Stimulated activated memory B cell treated with anti-CD40 and anti-IgM and Interleukin-4, amounts not matched to agents 10 μg/mL and 1 μg/mL and 100 μg/mL, for 72 hours (primary cell): ENCODE data around the gene COG8.
"Not testable (repeated sequence)": the region's sequence is repeated elsewhere in the genome, so short reads cannot be mapped to it uniquely, and the experiment has no call there.

ENCODE experiments used
- ATAC-seq: fragments of 150-1000 bp; cut with Tn5 transposase; 2 replicates; pipeline ENCODE4 v1.10.0; 2021
- H3K27ac Mint-ChIP-seq: one replicate; pipeline ENCODE4 v1.8.0; 2022; ENCODE audit warnings: mild to moderate bottlenecking, mixed read lengths
- H3K27me3 Mint-ChIP-seq: one replicate; pipeline ENCODE4 v1.8.0; 2022; ENCODE audit warnings: mixed read lengths
- H3K36me3 Mint-ChIP-seq: one replicate; pipeline ENCODE4 v1.8.0; 2022; ENCODE audit warnings: mixed read lengths
- H3K4me1 Mint-ChIP-seq: one replicate; pipeline ENCODE4 v1.8.0; 2022; ENCODE audit warnings: mixed read lengths
- H3K4me3 Mint-ChIP-seq: one replicate; pipeline ENCODE4 v1.8.0; 2022; ENCODE audit warnings: mild to moderate bottlenecking, moderate library complexity, mixed read lengths
- H3K9me3 Mint-ChIP-seq: one replicate; pipeline ENCODE4 v1.8.0; 2022; ENCODE audit warnings: mixed read lengths

The COG8 gene

GRCh38 chr16:69316595-69317034 is 22.7 kb downstream of the COG8 start:
- Mint-ChIP-seq H3K9me3 (no peaks in the 10 kb centered on the region), H3K27ac (no peak overlapping the region), H3K27me3 (no peaks in the 10 kb centered on the region), H3K4me1 (peaks cover 36% of the 10 kb centered on the region), H3K36me3 (peaks cover 36% of the 10 kb centered on the region), H3K4me3 (no peak overlapping the region)
- ATAC-seq, result no peak

DNA sequence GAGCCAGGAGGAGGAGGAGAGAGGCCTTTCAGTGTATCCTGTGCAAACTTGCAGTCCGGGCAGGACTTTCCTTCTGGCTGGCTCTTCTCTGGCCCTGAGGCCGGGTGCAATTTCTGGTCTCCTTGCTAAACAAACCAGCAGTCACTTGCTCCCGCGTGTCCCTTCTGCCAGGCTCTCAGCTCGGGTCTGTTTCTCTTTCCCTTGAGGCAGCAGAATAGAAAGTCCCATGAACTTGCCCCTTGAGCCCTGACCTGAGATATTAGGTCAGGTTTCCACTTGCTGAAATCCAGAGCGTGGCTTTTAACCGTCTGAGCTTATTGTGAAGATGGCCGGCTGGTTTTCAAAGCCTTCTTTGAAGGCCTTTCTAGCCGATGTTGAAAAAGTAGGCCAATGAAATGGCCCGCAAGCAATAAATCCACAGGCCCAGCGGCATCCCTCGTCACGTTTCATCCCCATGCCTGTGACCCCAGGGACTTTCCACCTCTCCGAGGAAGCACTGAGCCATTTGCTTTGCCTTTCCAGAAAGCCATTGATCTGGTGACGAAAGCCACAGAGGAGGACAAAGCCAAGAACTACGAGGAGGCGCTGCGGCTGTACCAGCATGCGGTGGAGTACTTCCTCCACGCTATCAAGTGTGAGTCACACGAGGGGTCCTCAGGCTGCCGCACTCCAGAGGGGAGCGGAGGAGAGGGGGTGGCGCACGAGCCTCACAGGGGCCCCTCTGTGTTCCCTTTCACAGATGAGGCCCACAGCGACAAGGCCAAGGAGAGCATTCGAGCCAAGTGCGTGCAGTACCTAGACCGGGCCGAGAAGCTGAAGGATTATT is 23.7 kb downstream of the COG8 start:
- Mint-ChIP-seq H3K36me3 (peaks cover 28% of the 10 kb centered on the region), H3K27me3 (no peaks in the 10 kb centered on the region), H3K4me1 (peaks cover 34% of the 10 kb centered on the region), H3K27ac (no peak overlapping the region), H3K9me3 (no peaks in the 10 kb centered on the region), H3K4me3 (no peak overlapping the region)
- ATAC-seq, result no peak

- Mint-ChIP-seq H3K27ac (no peak overlapping the region), H3K36me3 (peaks cover 24% of the 10 kb centered on the region), H3K4me1 (peaks cover 34% of the 10 kb centered on the region), H3K27me3 (no peaks in the 10 kb centered on the region), H3K4me3 (no peak overlapping the region), H3K9me3 (no peaks in the 10 kb centered on the region)
- no peak for ATAC-seq
These were observed 24.8 kb downstream of the COG8 start for GRCh38 chr16:69314534-69314933.

- no peak overlapping the region for H3K27ac Mint-ChIP-seq
These were observed 25.9 kb downstream of the COG8 start for GRCh38 chr16:69313469-69313868.

DNA sequence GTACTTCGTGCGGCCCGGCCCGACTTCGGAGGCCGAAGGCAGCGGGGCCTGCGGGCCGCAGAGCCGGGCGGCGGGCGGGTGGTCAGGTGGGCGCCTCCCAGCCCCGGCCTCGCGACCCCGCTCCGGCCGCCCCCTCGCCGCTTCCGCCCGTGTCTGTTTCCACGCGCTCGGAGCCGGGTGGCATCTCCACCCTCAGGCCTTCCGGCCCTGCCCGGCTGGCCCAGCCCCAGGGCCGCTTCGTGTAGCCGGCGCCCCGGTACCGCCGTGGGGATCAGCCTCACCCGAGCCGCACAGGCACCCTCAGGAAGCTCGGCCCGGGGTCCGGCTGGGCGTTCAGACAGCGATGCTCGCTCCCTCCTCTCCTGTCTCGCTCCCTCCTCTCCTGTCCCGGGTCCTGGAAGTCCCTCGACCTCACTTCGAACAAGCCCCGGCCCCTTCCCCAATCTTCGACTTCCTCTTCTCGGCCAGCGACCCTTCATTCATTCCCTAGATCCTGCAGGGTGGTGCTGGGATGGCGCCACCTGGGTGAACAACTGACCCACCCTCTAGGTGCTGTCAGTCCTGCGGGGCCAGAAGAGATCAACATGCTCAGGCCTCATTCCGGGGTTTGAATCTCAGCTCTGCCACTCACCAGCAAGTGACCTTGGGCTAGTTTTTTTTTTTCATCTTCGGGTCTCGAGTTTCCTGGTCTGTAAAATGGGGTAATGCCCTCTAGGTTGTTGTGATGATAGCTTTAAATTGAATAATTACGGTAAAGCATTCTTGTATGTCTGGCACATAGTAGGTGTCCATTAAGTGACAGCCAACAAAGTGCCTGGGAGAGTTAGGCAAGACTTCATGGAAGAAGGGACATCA is 27.6 kb downstream of the COG8 start:
- peak; percentile 79 for ATAC-seq
- H3K4me1 Mint-ChIP-seq, result peaks cover 34% of the 10 kb centered on the region
- peak overlapping the region; percentile 97 for H3K4me3 Mint-ChIP-seq
- H3K36me3 Mint-ChIP-seq, result peaks cover 17% of the 10 kb centered on the region
- no peaks in the 10 kb centered on the region for H3K9me3 Mint-ChIP-seq
- H3K27ac Mint-ChIP-seq, result peak overlapping the region; percentile 92
- no peaks in the 10 kb centered on the region for H3K27me3 Mint-ChIP-seq

More at GRCh38 chr16:69313469-69313868, 25.9 kb downstream of the COG8 start:
- Mint-ChIP-seq H3K4me1 (peaks cover 34% of the 10 kb centered on the region), H3K4me3 (peak overlapping the region; percentile 22), H3K9me3 (no peaks in the 10 kb centered on the region), H3K27me3 (no peaks in the 10 kb centered on the region), H3K36me3 (peaks cover 21% of the 10 kb centered on the region)
- ATAC-seq, result no peak

- Mint-ChIP-seq H3K27me3 (no peaks in the 10 kb centered on the region), H3K4me1 (peaks cover 30% of the 10 kb centered on the region), H3K4me3 (peak within 1 kb of the TSS; percentile 97), H3K27ac (peak within 1 kb of the TSS; percentile 92), H3K36me3 (peaks cover 8% of the 10 kb centered on the region), H3K9me3 (no peaks in the 10 kb centered on the region)
- ATAC-seq, result peak; percentile 99
These were observed 28.5 kb downstream of the COG8 start, which contains the start of gene VPS4A for GRCh38 chr16:69310653-69311532. Gene VPS4A, plus strand, starts transcription at chr16:69311350. Its CDS starts 162 bp downstream, at chr16:69311512.

DNA sequence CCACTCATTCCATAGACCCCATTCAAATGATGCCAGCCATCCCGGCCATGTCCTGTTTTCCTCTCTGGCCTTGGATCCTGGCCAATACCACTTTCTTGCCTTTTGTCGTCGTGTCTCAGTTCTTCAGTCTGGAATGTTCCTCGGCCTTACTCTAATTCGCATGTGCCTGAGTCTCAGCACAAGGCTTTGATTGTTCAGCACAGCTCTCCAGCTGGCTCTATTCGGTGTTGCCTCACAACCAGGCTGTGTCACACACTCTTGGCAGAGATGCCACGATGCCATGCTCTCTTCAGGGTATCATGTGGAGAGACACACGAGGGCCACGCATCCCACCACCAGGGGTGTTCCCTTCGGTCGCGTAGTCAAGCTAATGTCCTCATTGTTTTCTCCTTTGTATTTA is 30.0 kb downstream of the COG8 start:
- H3K4me3 Mint-ChIP-seq, result no peak overlapping the region

DNA sequence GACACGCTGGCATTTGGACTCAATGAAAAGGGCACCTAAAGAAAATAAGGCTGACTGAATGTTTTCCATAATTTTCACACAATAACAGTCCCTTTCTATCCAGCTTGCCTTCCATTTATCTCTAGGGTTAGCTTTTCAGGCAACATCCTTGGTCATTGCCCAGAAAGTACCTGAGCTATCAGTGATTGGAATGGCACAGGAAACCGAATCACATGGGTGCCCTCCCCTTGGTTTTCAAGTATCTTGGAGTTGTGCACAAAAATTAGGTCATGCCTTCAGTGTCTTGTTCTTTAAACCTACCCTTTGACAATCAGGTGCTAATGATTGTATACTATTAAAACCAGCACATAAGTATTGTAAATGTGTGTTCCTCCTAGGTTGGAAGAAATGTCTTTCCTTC is 31.5 kb downstream of the COG8 start:
- H3K4me3 Mint-ChIP-seq, result no peak overlapping the region
- no peak for ATAC-seq
- no peaks in the 10 kb centered on the region for H3K27me3 Mint-ChIP-seq
- no peaks in the 10 kb centered on the region for H3K9me3 Mint-ChIP-seq
- H3K4me1 Mint-ChIP-seq, result peaks cover 10% of the 10 kb centered on the region
- H3K36me3 Mint-ChIP-seq, result no peaks in the 10 kb centered on the region
- H3K27ac Mint-ChIP-seq, result no peak overlapping the region

More for the DNA sequence above, 30.0 kb downstream of the COG8 start:
- Mint-ChIP-seq H3K27me3 (no peaks in the 10 kb centered on the region), H3K4me1 (peaks cover 24% of the 10 kb centered on the region), H3K9me3 (no peaks in the 10 kb centered on the region), H3K27ac (no peak overlapping the region), H3K36me3 (peaks cover under 1% of the 10 kb centered on the region)
- ATAC-seq, result no peak

DNA sequence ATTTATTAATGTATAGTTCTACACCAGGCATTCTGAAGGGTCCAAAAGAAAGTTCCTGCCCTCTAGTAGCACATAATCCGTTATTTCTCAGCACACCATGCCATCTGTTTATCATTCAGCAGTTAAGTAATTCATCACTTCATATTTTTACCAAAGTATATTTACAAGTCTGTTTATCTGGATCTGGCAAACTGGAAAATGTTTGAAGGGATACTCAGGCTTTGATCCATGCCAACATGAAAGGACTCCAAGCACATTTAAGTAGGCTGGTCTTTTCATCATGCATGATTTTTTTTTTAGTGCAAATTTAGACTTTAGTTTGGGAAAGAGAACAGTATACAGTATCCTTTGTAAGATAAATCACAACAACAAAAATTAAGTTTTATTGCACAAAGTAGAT is 32.3 kb downstream of the COG8 start:
- ATAC-seq, result no peak
- no peak overlapping the region for H3K4me3 Mint-ChIP-seq
- no peaks in the 10 kb centered on the region for H3K27me3 Mint-ChIP-seq
- H3K9me3 Mint-ChIP-seq, result no peaks in the 10 kb centered on the region
- no peaks in the 10 kb centered on the region for H3K36me3 Mint-ChIP-seq
- H3K4me1 Mint-ChIP-seq, result peaks cover 6% of the 10 kb centered on the region
- H3K27ac Mint-ChIP-seq, result no peak overlapping the region

GRCh38 chr16:69306031-69306430 is 33.3 kb downstream of the COG8 start:
- Mint-ChIP-seq H3K27me3 (no peaks in the 10 kb centered on the region), H3K4me3 (no peak overlapping the region), H3K36me3 (peaks cover 4% of the 10 kb centered on the region), H3K27ac (no peak overlapping the region), H3K9me3 (no peaks in the 10 kb centered on the region), H3K4me1 (no peaks in the 10 kb centered on the region)
- ATAC-seq, result no peak

- Mint-ChIP-seq H3K27me3 (no peaks in the 10 kb centered on the region), H3K27ac (no peak overlapping the region), H3K4me3 (no peak overlapping the region), H3K9me3 (no peaks in the 10 kb centered on the region), H3K4me1 (no peaks in the 10 kb centered on the region), H3K36me3 (peaks cover 11% of the 10 kb centered on the region)
- no peak for ATAC-seq
These were observed 37.1 kb downstream of the COG8 start for GRCh38 chr16:69302301-69302700.

DNA sequence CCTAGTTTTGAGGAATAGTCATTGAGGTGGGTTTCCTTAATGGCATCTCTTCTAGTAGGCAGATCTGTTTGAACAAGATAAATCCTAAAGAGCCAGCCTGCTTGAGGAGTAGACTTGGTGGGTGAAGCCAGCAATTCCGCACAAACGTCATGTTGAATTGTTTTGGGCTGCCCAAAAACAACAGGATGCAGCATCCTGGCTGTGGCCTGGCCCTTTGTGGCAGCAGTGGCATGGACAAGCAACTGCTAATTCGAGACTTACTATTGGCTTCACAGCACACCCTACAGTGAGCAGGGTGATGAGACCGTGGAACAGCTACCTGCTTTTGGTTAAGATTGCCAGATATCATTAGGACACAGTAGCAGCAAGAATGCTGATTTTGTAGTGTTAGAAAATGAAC is 37.5 kb downstream of the COG8 start:
- no peak for ATAC-seq
- Mint-ChIP-seq H3K4me3 (no peak overlapping the region), H3K36me3 (peaks cover 11% of the 10 kb centered on the region), H3K4me1 (no peaks in the 10 kb centered on the region), H3K27ac (no peak overlapping the region), H3K27me3 (no peaks in the 10 kb centered on the region), H3K9me3 (no peaks in the 10 kb centered on the region)

DNA sequence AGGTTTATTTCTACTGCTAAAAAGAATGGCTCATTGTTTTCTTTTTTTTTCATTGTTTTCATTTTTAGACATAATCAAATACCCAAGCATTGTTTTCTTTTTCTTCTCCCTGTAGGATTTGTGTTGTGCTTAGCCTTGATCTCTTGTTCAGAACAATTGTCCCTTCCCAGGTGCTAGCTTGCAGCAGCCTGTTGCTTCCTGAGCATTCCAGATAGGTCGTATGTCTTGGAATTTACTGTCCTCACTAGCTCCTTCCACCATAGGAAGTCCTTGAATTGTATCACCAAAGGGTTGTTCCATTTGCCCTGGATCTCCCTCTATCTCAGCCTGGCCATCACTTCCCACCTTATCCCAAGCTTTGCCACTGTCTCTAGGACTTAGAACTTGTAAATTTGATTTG is 38.2 kb downstream of the COG8 start:
- ATAC-seq, result no peak
- H3K27ac Mint-ChIP-seq, result no peak overlapping the region
- no peaks in the 10 kb centered on the region for H3K4me1 Mint-ChIP-seq
- no peaks in the 10 kb centered on the region for H3K9me3 Mint-ChIP-seq
- no peak overlapping the region for H3K4me3 Mint-ChIP-seq
- no peaks in the 10 kb centered on the region for H3K27me3 Mint-ChIP-seq
- H3K36me3 Mint-ChIP-seq, result peaks cover 11% of the 10 kb centered on the region

DNA sequence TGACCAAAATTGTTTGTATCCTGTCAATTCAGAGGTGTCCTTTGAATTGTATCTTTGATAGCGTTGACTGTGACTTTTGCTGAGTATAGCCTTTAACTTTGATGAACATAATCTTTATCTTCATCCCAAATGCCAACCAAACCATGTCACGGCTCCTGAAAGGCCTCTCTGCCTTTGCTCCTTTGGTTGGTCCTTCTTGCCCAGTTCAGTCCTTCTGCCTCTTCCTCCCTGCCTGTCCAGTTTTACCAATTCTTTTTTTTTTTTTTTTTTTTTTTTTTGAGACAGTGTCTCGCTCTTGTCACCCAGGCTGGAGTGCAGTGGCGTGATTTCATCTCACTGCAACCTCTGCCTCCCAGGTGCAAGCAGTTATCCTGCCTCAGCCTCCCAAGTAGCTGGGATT is 41.1 kb downstream of the COG8 start:
- Mint-ChIP-seq H3K27ac (no peak overlapping the region), H3K9me3 (no peaks in the 10 kb centered on the region)

DNA sequence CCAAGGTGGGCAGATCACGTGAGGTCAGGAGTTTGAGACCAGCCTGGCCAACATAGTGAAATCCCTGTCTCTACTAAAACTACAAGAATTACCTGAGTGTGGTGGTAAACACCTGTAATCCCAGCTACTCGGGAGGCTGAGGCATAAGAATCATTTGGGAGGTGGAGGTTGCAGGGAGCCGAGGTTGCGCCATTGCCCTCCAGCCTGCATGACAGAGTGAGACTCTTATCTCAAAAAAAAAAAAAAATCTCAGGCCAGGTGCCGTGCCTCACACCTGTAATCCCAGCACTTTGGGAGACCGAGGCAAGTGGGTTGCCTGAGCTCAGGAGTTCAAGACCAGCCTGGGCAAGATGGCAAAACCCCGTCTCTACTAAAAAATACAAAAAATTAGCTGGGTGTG is 42.6 kb downstream of the COG8 start:
- H3K4me1 Mint-ChIP-seq, ATAC-seq, H3K27me3 Mint-ChIP-seq, H3K27ac Mint-ChIP-seq, H3K9me3 Mint-ChIP-seq, H3K4me3 Mint-ChIP-seq: not testable (repeated sequence)
- peaks cover 11% of the 10 kb centered on the region for H3K36me3 Mint-ChIP-seq

More for the DNA sequence above, 41.1 kb downstream of the COG8 start:
- Mint-ChIP-seq H3K4me3 (no peak overlapping the region), H3K36me3 (peaks cover 11% of the 10 kb centered on the region), H3K4me1 (no peaks in the 10 kb centered on the region), H3K27me3 (no peaks in the 10 kb centered on the region)
- no peak for ATAC-seq
